ENCODE results near the gene HOXA13.

Gene HOXA13

GRCh38 chr7:27235387-27236311 lies 35.8 kb upstream of the HOXA13 start:
- DNase-seq, result no peak

GRCh38 chr7:27229448-27229847 lies 29.6 kb upstream of the HOXA13 start:
- DNase-seq, result no peak

- DNase-seq, result no peak
Measured at GRCh38 chr7:27224983-27225934, 25.4 kb upstream of the HOXA13 start.

GRCh38 chr7:27223941-27224575 lies 24.2 kb upstream of the HOXA13 start:
- no peak for DNase-seq

- no peak for DNase-seq
Measured at GRCh38 chr7:27221201-27221797, 21.4 kb upstream of the HOXA13 start.

- DNase-seq, result no peak
Measured at GRCh38 chr7:27220440-27220955, 20.6 kb upstream of the HOXA13 start.

GRCh38 chr7:27219821-27220220 lies 19.9 kb upstream of the HOXA13 start:
- no peak for DNase-seq

- DNase-seq, result no peak
Measured at GRCh38 chr7:27217951-27218350, 18.1 kb upstream of the HOXA13 start.

- DNase-seq, result no peak
Measured at GRCh38 chr7:27215356-27215755, 15.5 kb upstream of the HOXA13 start.

GRCh38 chr7:27214239-27214950 lies 14.5 kb upstream of the HOXA13 start:
- no peak for DNase-seq

GRCh38 chr7:27213433-27214238 lies 13.7 kb upstream of the HOXA13 start:
- DNase-seq, result no peak

- DNase-seq, result no peak
Measured at GRCh38 chr7:27212497-27213432, 12.9 kb upstream of the HOXA13 start.

- DNase-seq, result no peak
Measured at GRCh38 chr7:27211764-27212204, 11.9 kb upstream of the HOXA13 start.

GRCh38 chr7:27211084-27211446 lies 11.2 kb upstream of the HOXA13 start:
- no peak for DNase-seq

GRCh38 chr7:27210441-27211083 lies 10.7 kb upstream of the HOXA13 start:
- DNase-seq, result no peak

- no peak for DNase-seq
Measured at GRCh38 chr7:27209933-27210440, 10.1 kb upstream of the HOXA13 start.

- DNase-seq, result no peak
Measured at GRCh38 chr7:27208998-27209397, 9.1 kb upstream of the HOXA13 start.

- no peak for DNase-seq
Measured at GRCh38 chr7:27207348-27207985, 7.6 kb upstream of the HOXA13 start.

All from effector CD4-positive, alpha-beta T cell (primary cell).